HG03045 (cell line): ENCODE data around the gene C2.
"Not testable (repeated sequence)": the region's sequence is repeated elsewhere in the genome, so short reads cannot be mapped to it uniquely, and the experiment has no call there.

Experiments used
- ATAC-seq: cut with Tn5 transposase; IDR thresholded peaks from one replicate; pipeline ENCODE4 v1.9.1; 2021; ENCODE audit warnings: mild to moderate bottlenecking, moderate library complexity; ENCODE audit not compliant: unreplicated experiment

C2 gene

DNA sequence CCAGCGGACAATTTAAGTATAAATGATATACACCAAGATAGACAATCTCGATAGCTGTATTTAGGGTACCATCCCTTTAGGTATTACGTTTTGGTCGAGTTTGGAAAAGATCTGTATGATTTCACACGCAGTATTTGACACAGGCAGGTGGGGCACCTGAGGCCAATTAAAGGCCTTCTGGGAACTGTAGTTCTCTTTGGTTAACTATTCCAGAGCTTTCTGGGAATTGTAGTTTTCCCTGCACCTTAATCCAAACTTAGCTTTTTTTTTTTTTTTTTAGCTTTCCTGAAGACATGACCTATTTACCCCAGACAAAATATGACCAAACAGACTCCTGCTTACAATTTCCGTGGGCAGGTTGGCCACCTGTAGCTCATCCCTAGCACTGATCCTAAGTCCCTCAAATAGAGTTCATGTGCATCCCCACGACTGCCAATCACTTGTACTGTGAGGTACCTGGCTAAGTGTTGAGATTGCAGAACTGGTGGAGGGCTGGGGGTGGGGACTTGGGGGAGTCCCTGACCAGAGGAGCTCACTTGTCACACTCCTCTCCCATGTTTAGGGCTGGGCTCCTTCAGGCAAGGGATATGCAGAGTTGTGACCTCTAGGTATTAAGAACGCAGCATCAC lies 29.0 kb upstream of the C2 start:
- ATAC-seq, result no peak

DNA sequence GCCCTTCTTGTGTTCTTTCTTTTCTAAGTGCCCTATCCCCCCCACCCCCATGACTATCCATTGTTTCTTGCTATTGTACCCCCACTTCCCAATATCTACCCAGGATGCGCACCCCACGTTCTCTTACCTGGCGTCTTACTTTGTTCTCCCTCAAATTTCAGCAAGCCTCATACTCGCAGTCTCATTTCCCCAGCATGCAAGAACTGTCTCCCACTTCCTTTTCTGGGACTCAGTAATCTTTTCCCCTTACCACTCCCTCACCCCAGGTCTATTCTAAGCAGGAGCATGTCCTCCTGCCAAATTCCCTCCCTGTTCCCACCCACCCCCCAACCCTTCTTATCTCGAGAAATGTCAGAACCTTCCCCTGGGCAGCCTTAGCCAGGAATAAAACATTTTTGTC lies 28.3 kb upstream of the C2 start:
- ATAC-seq, result no peak

DNA sequence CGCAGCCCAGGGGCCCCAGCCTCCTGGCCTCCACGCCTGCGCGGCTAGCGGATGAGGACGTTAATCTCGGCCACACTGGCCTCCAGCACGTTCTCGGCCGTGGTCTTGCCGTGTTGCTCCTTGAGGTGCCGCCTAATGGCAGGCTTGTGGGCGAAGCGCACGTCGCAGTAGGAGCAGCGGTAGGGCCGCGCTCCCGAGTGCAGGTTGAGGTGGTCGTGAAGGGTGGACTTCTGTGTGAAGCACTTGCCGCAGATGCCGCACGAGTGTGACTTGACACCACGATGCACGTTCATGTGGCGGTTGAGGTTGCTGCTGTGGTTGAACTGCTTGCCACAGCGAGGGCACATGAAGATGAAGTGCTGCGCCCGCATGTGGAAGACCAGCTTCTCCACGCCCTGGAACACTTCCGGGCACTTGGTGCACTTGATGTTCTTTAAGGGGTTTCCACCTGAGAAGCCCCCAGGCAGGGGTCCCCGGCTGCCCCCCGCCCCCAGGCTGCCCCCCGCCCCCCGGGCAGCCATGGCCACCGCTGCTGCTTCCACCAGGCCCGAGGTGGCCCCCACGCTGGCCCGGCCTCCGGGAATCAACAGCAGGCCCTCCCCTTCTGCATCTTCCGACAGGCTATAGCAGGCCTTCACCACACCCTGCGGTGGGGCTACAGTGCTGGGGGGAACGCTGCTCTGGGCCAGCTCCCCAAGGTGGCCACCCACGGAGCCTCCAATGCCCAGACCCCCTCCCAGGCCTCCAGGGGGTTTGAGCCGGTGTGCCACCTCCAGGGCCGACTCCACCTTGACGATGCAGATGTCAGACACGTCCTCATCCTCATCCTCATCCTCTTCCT lies 27.4 kb upstream of the C2 start:
- no peak for ATAC-seq

DNA sequence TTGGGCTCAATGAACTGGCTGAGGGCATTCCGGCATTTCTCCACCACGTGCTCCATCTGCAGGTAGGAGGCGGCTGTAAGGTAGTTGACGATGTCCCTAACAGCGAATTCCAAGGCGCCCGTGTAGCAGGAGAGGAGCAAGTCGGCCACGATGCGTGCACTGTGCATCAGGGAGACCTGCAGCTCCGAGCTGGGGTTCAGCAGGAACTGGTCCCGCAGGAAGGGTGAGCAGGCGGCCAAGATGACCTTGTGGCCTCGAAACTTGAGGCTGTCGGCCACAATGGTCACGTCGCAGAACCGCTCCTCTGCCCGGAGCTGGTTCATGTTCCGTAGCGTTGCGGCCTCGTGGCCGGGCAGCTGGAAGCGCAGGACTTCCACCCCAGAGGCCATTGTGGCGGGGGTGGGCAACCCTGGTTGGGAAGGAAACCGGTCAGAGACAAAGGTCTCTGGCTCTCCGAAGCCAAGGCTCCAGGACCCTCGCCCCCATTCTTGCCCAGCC lies 26.6 kb upstream of the C2 start:
- ATAC-seq, result no peak

DNA sequence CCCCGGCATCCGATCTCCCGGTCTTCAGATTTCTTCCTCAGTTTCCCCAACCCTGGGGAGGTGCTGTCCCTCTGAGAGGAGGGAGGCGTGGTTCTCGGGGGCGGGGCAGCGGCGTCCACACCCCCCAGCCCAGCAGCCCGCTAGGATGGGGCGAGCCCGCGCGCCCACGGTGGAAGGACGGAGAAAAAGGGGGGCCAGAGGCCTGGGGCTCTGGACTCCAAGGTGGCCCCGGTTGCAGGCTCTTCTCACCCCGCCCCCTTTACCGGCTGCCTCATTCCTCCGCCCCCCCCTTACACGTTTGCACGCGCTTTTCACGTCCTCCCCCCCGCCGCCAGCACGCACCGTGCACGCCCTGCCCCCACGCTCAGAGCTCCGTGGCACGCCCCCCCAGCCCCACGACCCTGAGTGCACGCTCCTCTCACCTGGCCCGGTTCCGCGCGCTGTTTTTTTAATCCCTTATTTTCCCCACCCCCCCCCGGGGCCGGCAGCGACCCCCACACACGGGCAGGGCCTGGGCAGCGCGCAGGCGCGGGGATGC lies 26.0 kb upstream of the C2 start:
- ATAC-seq, result peak; percentile 2

DNA sequence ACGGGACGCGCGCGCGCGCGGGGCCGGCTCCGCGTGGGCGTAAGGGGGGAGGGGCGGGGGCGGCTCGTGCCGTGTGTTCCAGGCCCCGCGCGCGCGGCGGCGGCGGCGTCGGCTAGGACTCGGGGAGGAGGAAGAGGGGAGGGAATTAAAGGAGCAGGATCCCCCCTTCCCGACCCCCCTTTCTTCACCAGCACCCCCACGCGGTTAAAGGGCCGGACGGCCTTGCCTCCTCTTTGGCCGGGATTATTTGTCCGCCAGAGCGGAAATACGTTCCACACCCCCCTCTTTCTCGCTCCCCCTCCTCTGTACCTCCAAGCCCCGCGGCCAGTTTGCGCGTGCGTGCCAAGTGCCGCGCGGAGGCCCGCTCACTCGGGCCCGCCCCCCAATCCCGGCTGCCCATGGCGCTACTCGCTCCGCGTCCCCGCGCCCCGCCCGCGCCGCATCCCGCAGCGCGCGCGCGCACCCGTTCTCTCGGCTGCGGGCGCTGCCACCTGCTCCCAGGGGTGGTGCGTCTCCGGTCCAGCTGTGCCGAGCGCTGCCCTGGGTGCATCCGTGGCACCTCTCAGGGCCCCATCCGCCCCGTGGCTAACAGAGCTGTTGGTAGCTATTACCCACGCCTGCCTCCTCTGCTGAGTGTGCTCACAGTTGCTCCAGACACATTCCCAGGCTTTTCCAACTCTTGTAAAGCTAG lies 25.4 kb upstream of the C2 start, which contains the start of gene ZBTB12:
Gene ZBTB12, minus strand, starts transcription at position 134 of the 691 bp plus-strand sequence. CDS start 781 bp downstream, outside the sequence.
- peak; percentile 65 for ATAC-seq

DNA sequence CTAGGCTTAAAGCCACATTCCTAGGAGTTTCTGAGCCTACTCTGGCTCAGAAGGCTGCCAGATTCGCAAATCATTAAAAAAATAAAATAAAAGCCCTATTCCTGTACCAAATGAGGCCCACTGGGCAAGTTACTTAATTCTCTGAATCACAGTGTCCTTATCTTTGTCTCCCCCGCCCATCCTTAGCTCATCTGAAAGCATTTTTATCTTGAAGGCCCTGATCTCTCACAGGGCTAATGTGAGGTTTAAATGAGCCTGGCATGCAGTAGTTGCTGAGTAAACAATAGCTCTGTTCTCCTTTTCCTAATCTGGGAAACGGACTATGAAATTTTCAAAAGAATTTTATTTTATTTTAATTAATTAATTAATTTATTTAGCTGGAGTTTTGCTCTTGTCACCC lies 23.6 kb upstream of the C2 start:
- no peak for ATAC-seq

DNA sequence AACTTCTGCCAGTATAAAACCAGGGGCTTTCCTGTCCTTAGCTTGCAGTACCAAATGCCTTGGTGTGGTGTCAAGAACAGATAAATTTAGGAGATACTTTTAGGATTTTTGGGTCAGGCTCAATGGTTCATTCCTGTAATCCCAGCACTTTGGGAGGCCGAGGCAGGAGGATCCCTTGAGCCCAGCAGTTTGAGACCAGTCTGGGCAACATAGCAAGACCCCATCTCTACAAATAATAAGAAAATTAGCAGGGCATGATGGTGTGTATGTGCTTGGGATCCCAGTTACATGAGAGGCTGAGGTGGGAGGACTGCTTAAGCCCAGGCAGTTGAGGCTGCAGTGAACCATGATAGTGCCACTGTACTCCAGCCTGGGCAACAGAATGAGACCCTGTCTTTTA lies 22.5 kb upstream of the C2 start:
- ATAC-seq, result no peak

DNA sequence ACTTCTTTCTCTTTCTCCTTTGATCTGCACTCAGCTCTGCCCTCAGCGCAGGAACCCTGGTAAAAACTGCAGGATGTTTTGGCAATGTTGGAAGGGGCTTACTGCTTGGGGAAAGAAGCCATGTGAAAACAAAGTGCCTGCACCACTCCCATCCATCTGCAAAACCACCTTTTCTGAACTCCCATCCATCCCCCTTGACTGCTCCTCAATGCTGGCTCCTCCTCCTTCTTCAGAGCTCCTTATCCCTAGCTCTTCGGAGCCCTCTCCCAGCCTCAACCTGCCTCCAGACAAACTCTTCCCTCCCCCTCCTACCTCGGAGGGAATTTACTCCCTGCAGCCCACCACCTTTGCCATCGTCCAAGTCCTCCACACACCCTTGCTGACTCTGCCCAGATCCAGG lies 21.4 kb upstream of the C2 start:
- no peak for ATAC-seq

DNA sequence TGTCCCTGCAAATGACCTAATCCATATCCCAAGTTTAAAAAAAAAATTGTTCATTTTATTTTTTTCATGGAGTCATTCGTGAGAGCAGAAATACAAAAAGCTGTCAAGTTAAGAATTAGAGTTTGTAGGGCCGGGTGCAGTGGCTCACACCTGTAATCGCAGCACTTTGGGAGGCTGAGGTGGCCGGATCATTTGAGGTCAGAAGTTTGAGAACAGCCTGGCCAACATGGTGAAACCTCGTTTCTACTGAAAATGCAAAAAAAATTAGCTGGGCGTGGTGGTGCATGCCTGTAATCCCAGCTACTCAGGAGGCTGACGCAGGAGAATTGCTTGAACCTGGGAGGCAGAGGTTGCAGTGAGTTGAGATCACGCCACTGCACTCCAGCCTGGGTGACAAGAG lies 20.8 kb upstream of the C2 start:
- not testable (repeated sequence) for ATAC-seq

DNA sequence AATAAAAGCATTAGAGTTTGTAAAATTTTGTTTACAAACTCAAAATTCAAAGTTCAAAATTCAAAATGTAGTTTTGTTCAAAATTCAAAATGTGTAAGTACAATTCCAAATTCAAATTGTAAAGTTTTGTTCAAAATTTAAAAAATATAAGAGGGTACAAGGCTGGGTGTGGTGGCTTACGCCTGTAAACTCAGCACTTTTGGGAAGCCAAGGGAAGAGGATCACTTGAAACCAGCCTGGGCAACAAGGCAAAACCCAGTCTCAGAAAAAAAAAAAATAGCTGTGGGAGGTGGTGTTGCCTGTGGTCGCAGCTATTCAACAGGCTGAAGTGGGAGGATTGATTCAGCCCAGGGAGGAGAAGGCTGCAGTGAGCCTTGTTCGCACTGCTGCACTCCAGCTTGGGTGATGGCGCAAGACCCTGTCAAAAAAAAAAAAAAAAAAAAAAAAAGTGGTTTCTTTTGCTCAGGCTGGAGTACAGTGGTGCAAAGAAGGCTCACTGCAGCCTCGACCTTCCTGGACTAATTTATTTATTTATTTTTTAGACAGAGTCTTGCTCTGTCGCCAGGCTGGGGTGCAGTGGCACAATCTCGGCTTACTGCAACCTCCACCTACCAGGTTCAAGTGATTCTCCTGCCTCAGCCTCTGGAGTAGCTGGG lies 20.2 kb upstream of the C2 start:
- ATAC-seq, result no peak

DNA sequence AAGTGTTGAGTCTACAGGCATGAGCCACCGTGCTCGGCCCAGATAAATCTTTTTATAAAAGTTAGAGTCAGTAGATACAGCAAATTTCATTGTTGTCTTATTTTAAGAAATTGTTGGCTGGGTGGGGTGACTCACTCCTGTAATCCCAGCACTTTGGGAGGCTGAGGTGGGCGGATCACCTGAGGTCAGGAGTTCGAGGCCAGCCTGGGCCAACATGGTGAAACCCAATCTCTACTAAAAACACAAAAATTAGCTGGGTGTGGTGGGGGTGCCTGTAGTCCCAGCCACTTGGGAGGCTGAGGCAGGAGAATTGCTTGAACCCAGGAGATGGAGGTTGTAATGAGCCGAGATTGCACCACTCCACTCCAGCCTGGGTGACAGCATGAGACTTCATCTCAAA lies 19.3 kb upstream of the C2 start:
- ATAC-seq, result not testable (repeated sequence)

DNA sequence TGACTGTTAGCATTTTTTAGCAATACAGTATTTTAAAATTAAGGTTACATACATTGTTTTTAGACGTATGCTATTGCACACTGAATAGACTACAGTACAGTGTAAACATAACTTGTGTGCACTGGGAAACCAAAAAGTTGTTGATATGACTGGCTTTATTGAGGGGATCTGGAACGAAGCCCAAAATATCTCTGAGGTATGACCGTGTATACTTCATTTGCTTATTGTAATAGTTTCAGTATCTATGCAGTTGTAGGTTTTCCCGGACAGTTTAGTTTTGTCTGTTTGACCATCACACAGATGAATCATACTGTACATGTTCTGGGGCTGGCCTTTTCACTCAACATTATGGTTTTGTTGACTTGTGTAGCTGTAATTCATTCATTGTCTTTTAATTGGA lies 18.7 kb upstream of the C2 start:
- peak; percentile 69 for ATAC-seq

DNA sequence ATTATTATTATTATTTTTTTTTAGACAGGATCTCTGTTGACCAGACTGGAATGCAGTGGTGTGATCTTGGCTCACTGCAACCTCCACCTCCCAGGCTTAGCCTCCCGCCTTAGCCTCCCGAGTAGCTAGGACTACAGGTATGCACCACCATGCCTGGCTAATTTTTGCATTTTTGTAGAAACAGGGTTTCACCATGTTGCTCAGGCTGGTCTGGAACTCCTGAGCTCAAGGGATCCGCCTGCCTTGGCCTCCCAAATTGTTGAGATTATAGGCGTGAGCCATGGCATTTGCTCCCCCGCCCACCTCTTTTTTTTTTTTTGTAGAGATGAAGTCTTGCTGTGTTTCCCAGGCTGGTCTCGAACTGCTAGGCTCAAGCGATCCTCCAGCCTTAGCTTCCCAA lies 18.2 kb upstream of the C2 start:
- not testable (repeated sequence) for ATAC-seq

DNA sequence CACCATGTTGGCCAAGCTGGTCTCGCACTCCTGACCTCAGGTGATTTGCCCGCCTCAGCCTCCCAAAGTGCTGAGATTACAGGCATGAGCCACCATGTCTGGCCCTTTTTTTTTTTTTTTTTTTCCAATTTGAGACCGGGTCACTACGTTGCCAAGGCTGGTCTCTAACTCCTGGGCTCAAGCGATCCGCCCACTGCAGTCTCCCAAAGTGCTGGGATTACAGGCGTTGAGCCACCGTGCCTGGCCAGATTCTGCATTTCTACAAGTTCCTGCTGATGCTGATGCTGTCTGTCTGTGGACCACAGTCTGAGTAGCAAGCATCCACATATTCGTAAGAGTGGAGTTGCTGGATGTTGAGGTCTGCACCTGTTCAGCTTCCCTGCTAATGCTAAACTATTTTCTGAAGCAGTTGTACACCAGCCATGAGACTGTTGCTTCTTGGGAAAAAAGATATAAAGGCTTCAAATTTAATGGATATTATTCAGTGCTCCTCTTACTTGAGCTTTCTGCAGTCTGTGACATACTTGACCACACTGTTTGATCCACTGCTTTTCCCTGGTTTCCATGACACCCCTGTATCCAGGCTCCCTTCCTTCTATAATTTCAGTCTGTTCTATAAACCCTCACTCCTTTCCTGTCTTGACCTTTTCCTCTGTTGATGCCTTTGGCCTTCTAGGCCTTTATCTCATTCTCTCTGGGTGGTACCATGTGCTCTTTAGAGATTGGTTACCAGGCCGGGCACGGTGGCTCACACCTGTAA lies 15.5 kb upstream of the C2 start:
- no peak for ATAC-seq

DNA sequence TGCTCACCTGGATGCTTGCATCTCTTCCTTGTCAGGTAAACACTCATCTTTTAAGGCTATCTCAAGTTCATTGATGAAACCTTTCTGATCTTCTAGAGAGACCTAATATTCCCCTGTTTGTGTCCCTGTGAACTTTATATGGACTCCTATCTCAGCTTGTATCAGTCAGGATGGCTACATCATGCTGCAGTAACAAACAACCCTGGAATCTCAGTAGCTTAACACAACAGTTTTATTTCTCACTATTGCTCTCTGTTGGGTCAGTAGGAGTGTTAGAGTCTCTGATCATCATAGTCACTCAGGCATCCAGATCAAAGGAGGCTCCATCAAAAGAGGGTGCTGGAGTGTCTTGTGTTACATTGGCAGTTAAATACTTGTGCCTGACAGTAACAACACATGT lies 12.2 kb upstream of the C2 start:
- ATAC-seq, result no peak

DNA sequence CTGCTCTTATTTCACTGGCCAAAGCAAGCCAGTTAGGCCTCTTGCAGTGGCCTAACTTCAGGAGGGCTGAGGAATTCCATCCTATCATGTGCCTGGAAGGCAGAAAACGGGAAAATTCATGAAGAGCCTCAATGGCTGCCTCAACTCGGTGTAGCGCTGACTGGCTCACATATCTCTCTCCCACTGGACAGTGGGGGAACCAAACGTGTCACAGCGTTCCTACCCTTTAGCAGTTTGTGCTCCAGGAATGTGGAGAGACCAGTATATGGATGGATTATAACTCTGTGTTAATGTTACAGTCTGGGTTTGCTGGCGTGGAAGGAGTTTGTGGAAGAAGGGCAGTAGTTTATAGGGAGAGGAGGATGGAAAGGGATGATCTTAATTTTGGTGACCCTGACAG lies 11.8 kb upstream of the C2 start:
- no peak for ATAC-seq

DNA sequence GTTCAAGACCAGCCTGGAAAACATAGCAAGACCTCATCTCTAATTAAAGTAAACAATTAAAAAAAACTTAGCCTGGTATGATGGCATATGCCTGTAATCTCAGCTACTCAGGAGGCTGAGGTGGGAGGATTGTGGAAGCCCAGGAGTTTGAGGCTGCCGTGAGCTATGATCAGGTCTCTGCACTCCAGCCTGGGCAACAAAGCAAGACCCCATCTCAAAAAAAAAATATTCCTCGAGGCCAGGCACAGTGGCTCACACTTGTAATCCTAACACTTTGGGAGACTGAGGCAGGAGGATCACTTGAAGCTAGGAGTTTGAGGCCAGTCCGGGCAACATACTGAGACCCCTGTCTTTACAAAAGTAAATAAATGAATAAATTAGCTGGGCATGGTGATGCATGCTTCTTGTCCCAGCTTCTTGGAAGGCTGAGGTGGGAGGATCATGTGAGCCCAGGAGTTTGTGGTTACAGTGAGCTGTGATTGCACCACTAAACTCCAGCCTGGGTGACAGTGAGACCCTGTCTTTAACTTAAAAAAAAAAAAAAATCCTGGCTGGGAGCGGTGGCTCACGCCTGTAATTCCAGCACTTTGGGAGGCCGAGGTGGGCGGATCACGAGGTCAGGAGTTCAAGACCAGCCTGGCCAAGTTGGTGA lies 9.3 kb upstream of the C2 start:
- ATAC-seq, result no peak

DNA sequence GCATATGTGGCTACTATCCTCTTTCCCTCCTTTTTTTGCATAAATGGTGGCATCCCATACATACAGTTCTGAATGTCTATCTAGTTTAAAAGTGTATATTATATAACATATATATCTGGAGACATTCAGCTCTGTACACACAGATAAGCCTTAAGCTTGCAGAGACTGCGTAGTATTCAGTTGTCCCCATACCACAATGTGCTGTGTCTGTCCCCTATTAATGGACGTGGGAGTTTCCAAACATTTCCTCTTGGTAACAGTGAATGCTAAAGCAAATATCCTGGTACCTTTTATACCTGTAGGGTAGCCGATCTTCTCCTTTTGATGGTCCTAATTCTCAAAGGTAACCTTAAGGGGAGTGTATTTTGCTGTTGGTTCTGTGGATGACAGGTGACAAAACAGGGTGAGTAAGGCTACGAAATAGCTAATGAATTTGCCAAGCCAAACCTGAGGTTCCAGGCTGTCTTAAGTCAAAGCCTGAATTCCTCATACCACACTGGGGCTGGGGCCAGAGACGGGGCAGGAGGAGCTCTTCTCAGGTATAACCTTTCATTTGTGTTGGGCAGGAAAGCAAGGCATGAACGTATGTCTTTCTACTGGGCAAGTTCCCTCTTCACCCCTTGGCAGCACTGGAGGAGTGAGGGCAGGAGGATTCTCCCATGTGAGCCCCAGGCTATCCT lies 7.8 kb upstream of the C2 start:
- no peak for ATAC-seq
